Islet precursor cell (in vitro differentiated cells): ENCODE data around the gene NEDD4.
A peak's percentile ranks its signal among the peaks of the same experiment; 100 is the strongest.
"Not testable (repeated sequence)": the region's sequence is repeated elsewhere in the genome, so short reads cannot be mapped to it uniquely, and the experiment has no call there.

ENCODE experiments used
- DNase-seq: peaks from one replicate; pipeline ENCODE4 v3.0.0-alpha.2; 2018

The NEDD4 gene

DNA sequence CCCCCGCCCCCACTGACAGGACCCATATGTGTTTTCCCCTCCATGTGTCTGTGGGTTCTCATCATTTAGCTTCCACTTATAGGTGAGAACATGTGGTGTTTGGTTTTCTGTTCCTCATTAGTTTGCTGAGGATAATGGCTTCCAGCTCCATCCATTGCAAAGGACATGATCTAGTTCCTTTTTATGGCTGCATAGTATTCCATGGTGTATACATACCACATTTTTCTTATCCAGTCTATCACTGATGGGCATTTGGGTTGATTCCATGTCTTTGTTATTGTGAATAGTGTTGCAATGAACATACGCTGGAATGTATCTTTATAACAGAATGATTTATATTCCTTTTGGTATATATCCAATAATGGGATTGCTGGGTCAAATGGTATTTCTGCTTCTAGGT, 171.7 kb downstream of the NEDD4 start:
- DNase-seq = not testable (repeated sequence)

DNA sequence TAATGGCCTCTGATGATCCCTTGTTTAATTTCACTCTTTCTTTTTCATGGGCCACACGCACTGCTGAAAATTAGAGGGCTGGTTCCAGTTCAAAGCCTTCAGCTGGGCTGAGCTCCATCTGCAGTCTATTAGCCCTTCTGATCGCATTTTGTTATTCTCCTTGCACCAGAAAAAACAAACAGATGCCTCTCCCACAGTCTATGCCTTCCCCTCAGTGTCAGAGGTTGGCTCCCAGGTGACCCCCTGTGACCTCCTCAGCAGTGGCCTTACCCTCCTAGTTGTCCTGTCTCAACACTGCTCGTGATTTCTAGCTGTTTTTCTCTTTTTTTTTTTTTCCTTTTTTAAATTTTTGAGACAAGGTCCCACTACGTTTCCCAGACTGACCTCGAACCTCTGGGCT, 173.4 kb downstream of the NEDD4 start:
- DNase-seq = no peak

DNA sequence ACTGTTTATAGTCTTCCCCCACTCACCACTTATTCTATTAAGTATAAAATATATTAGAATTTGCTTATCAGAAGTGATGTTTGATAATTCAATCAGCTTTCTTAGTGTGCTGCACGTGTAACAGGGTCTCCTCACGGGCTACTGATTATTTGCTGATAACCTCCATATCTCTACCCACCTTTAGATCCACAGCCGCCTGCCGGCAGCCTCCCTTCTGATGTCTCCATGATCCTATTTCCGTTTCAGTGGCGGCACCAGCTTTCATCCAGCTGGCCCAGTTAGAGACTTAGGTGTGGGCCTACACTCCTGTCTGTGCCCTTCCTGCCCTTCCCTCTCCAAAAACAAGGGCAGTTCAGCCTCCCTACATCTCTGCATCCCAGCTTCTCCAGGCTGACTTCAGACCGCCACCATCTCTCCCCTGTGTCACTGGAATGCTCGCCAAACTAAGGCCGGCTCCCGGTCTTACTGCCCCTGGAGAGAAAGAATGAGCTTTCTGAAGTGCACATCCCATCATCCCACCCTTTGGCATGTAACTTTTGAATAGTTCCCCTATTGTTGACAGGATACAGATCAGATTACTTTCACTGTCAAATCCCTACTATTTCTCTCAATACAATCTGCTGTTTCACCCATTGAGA, 173.9 kb downstream of the NEDD4 start:
- peak; percentile 29 for DNase-seq

DNA sequence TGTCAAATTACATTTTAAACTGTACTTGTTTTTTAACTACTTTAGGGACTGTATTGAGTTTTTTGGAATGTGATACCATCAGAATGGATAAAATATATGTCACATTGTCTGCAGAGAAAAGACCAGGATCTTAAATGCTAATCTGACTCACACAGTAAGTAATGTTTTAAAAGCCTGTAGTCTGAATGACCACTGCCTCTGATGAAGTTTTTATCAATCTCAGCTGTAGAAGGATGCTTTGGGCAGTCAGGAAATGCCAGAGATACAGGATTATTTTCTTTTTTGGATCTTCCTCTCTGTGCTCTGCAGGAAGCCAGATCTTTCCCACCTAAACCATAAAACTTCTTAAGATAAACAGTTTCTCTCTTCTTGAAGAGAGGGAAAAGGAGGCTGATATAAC, 177.4 kb downstream of the NEDD4 start:
- peak; percentile 2 for DNase-seq

DNA sequence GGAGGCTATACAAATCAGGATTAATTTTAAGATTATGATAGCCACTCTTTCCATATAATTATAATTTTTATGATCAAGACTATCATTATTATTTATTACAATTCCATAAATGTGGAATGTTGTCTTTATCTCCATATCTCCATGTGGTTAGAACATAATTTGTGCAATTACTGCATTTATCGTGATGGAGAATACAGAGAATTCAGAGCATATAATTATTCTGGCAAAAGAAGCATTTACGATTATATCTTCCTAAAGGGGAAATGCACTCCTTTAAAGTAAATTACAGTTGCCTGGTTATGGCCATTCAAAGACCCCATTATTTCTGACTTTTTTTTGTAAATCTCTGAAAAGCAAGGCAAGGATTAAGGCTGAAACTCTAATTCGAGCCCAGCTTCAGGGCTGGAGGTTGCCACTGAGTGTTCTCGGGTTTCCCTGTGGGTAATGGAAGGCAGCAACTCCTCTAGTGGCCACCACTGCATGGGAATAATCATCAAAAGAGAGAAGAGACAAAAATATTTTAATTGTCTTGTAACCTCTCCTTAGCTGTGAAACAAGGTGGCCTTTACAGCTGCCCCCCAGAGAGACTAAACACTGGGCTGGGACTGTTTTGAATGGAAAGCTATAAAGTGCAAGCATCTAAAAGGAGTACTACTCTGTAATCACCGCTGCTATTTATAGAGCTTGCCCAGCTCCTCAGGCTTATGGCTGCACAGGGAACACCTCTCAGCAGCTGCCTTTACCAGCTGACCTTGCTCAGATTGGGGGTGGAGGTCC, 190.6 kb downstream of the NEDD4 start:
- peak; percentile 53 for DNase-seq

DNA sequence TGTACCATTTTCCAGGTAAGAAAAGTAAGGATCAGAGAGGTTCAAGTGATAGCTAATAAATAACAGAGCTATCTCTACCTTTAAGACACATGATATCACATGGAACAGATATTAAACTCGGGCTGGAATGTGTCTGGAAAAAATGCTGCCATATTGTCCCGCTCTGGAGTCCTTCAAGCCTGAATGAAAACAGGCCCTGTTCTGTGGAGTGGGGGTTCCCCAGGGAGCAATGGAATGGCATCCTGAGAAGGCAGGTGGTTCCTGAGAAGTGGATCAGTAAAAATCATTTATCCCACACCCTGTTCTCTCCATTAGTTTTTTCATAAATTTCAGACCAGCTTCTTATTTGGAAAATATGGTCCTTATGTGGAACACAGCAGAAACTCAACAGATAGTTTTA, 193.2 kb downstream of the NEDD4 start:
- DNase-seq = peak; percentile 19

DNA sequence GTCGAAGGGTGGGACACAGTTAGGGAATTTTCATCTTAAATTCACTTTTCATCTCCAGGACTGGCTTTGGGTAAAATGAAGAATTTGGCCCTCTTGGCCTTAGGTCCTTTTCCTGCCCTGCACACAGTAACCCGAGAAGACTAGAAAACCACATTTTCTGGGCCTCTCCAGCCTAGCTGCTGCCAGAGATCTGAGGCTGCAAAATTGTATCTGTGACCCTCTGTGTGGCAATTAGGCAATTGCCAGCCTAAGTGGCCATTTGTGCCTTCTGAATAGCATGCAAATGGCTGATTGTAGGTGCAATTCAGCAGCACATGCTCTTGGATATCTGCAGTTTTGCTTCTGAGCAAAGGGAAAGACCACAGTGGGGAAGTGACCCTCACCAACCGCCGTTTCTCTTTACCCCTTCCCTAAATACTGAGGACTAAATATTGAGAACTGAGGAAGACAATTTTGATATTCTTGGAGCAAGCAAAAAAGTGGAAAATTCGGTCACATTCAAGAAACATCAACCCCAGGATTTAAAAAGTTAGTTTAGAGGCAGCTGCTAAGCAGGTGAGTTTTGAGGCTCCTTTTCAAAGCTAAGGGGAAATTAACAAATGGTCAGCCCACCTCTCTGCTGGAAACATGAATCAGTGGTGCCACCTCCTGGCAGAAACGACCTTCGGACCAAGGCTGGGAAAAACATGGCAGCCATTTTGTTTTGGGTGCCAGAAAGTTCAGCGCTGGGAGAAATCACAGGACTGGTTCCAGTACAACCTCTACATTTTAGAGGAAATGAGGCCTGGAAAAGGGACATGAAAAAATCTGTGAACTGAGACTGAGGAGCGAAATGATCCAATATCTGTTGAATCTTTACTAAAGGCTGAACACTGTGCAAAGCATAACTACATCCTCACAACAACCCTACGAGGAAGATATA, 193.9 kb downstream of the NEDD4 start:
- peak; percentile 85 for DNase-seq

DNA sequence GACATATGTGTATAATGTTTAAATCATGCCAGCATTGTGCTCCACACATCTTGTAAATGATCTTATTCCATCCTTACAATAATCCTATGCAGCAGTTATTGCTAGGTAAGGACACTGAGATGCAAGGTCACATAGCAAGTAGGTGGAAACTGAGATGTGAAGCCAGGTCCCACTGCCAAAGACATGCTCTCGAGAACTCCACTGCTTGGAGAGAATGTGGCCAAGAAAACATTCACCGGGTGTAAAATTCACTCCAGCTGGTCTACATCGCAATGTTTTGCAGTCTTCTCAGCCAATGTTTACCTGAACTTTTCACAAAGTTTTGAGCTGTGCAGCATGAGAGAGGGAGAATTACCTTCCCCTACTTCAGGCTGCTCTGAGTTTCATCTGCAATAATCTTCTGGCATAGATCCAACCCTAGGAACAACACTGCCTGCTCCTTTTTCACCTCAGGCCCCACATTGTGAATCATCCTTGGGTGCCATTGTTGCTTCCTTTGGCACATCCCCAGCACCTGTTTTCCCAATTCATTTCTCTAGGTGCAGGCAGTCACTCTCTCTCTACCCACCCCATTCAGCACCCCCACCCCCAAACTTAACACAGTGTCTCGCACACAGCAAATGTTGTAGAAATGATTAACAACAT, 197.0 kb downstream of the NEDD4 start:
- DNase-seq = no peak

DNA sequence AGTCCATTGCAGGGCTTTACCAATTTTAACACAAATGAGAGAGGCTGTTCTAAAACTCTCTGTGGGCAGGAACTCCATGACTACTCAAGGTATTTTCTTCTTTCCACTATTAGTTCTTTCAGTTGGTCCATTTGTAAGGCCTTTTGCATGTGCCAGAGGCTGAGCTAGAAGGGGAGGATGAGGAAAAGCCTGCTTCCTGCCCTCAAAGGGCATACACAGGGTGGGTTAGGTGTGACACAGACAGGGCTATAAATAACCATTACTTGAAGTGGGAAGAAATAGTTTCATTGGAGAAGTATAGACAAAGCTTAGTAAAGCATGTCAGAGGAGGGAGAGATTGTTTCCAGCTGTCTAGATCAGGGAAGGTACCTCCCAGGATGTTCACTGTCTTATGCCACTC, 198.4 kb downstream of the NEDD4 start:
- DNase-seq = no peak

DNA sequence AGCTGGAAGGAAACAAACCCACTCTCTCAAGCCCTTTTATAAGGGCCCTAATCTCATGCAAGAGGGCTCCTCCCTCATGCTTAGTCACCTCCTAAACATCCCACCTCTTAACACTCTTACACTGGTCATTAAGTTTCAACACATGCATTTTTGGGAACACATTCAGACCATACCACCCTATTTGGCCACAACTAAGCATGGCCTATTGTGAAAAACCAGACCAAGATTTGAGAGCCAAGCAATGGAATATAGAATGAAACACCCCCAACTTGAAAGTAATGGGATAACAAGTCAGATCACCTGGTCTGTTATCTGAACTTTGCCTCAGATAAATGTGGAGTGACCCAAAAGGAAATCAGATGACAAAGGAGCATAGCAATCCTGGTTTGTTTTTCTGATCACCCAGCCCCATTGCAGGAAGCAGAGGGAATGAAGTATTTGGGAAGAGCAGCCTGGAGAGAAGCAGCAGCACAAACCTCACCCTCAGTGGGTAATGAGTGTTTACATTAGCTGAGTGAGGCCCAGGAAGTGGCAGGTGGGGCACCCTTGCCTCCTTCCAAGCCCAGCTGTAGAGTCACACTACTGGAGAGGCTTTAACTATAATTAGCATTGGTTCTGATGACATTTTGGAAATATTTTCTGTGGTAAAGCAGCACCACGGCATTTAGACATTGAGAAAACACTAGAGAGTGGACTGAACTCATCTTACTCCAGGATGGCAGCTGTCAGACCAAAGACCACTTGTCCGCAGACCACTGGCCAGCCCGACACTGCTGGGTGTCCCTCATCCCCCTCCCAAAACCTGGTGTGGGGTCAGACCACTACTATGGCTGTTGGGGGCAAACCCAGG, 201.6 kb downstream of the NEDD4 start:
- DNase-seq = peak; percentile 71

DNA sequence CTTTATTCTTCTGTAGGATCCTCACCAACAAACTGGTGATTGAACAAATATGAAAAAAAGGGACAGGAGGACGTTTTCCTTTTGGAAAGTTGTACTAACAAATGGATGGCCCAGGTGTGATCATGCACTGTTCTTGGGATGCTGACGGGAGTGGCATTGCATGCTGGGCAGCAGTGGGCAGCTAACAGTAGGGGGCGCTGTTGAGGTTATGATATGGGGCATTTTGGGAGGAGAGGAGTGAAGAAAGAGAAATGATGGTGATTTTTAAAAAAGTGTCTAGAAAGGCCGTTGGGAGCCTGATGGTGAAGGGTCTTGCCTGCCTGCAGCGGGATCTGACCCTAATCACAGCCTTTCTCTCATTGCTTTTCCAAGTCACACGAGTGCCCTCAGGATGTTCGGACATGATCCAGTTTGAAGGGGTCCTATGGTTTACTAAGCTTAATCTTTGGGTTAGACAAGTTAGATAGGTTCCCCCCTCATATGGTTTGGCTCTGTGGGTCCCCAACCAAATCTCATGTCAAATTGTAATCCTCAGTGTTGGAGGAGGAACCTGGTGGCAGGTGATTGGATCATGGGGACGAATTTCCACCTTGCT, 204.2 kb downstream of the NEDD4 start:
- DNase-seq = no peak

DNA sequence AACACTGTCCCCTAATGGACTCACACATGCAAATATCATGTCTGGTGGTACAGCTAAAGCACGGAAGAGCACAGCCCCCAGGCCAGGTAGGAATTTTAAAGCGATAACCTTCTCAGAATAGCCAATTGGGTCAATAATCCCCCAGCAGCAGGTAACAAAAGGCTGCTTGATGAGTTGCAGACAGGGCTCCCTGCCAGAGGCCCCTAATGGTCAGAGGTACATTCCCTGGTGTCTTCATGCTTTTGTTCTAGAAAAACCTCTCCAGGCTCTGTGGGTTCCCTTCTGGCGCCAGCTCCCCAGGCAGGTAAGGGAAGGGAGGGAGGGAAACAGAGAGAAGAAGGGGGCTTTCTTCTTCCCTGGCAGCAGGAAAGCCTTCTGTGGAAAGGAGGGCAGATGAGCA, 207.1 kb downstream of the NEDD4 start:
- DNase-seq = peak; percentile 96

DNA sequence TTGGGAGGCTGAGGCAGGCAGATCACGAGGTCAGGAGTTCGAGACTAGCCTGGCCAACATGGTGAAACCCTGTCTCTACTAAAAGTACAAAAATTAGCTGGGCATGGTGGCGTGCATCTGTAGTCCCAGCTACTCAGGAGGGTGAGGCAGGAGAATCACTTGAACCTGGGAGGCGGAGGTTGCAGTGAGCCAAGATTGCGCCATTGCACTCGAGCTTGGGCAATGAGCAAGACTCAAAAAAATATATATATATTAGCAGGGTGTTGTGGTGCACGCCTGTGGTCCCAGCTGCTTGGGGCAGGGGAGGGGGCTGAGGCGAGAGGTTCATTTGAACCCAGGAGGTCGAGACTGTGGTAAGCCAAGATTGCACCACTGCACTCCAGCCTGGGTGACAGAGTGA, 207.8 kb downstream of the NEDD4 start:
- DNase-seq = not testable (repeated sequence)

DNA sequence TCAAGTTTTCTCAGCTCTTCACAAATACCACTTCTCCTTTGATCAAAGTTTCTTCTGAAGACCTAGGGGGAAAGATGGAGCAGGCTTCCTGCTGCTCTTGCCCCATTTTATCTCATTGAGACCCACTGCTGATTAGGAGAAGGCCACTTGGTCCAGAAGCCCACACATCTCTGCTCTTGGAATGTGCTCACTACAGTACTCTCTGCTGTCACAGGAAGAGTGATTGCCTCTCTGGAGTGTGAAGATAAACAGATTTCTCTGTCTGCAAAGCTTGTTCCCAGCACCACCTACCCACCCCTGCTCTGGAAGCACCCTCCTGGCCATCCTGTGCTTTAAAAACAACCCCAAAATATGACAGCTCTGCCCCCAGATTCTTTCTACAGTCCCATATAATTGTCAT, 209.1 kb downstream of the NEDD4 start:
- DNase-seq = peak; percentile 88

DNA sequence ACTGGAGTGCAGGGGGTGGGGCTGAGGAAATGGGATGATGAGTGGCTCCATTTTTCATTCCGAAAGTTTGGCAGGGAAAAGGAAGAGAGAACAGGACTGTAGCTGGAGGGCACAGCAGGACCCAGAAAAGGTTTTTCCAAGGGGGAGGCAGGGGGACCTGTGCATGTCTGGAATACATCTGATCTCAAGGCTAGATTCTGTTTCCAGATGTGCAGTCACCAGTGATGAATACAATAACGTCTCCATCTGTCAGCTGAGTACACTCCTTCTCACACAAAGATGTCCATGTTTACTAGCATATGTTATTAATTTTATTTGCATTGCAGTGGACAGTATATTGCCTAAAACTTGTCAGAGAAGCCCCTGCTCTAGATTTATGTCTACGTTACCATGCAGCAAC, 210.5 kb downstream of the NEDD4 start:
- peak; percentile 83 for DNase-seq

DNA sequence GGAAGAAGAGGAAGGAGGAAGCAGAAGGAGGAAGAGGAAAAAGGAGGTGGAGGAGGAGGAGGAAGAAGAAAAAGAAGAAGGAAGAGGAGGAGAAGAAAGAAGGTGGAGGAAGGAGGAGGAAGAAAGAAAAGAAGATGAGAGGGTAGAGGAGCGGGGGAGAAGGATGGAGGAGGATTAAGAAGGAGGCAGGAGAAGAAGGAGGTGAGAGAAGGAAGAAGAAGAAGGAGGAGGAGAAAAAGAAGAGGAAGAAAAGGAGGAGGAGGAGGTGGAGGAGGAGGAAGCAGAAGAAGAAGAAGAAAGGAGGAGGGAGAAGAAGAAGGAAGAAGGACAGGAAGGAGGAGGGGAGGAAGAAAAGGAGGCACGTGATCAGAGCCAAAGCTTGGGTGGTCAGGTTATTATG, 213.1 kb downstream of the NEDD4 start:
- DNase-seq = no peak

DNA sequence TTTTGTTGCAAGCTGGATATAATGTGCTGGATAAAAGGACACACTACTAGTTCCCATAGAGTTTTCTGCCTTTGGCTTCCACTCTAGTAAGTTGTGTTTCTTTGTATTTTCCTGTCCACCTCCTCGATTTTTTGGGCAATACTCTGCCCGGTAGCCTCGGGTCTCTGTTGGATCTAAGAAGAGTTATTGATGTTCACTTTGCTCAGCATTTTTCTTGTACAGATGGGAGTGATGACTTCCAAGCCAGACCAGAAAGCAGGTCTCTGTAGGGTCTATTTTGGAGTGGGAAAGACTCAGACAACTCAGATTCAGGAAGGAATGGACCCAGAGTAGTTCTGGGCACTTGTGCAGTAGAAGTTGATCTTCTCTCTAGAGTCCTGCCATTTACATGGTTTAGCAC, 214.5 kb downstream of the NEDD4 start:
- no peak for DNase-seq
